Heart left ventricle (tissue), 16 donors: ENCODE measurements around the gene ZNF664. TPM values are rescaled to one million over a fixed set of nuclear protein-coding genes. Genes with fewer than 3 reads are reported as not detected.

Experiments
- ATAC-seq, 4 donors: fragments of 200-7000 bp; cut with Tn5 transposase; one replicate each; pipeline ENCODE4 v1.9.1; 2020 to 2022; ENCODE audit warnings: moderate library complexity in 4 of 4, mild to moderate bottlenecking in 3 of 4, moderate number of reproducible peaks in 1 of 4
- DNase-seq, 5 donors: peaks; one replicate each; pipeline ENCODE4 v3.0.0-alpha.2; 2020
- H3K27ac ChIP-seq, 12 donors: fragments of 200-600 bp; sonication (generic) in 4 of 12; one replicate each; pipeline versions ENCODE4 v1.5.0 to v1.8.0; 2016 to 2022; ENCODE audit warnings: mild to moderate bottlenecking in 2 of 12
- H3K27me3 ChIP-seq, 9 donors: fragments of 200-600 bp; sonication (generic) in 2 of 9; one replicate each; pipeline versions ENCODE4 v1.5.1 to v1.8.0; 2016 to 2022; ENCODE audit warnings: mild to moderate bottlenecking in 3 of 9
- H3K36me3 ChIP-seq, 9 donors: fragments of 200-600 bp; sonication (generic) in 2 of 9; one replicate each; pipeline versions ENCODE4 v1.5.0 to v1.8.0; 2018 to 2022; ENCODE audit warnings: mild to moderate bottlenecking in 2 of 9
- H3K4me1 ChIP-seq, 12 donors: fragments of 200-600 bp; sonication (generic) in 4 of 12; one replicate each; pipeline versions ENCODE4 v1.5.0 to v1.8.0; 2016 to 2022; ENCODE audit warnings: mild to moderate bottlenecking in 3 of 12
- H3K4me3 ChIP-seq, 12 donors: fragments of 200-600 bp; sonication (generic) in 4 of 12; one replicate each; pipeline versions ENCODE4 v1.5.0 to v1.8.0; 2017 to 2022; ENCODE audit warnings: mild to moderate bottlenecking in 9 of 12, moderate library complexity in 4 of 12
- H3K9me3 ChIP-seq, 12 donors: fragments of 200-600 bp; sonication (generic) in 4 of 12; one replicate each; pipeline versions ENCODE4 v1.5.0 to v1.8.0; 2016 to 2022; ENCODE audit warnings: mild to moderate bottlenecking in 1 of 12
- CTCF ChIP-seq, 12 donors: fragments of 200-600 bp; sonication (generic) in 4 of 12; IDR thresholded peaks; one replicate each; pipeline versions ENCODE4 v1.5.0 to v1.8.0; 2018 to 2022; ENCODE audit warnings: antibody characterized with exemption in 12 of 12, mild to moderate bottlenecking in 5 of 12
- POLR2A ChIP-seq, 2 donors: fragments of 450-650 bp; IDR thresholded peaks; one replicate each; pipeline ENCODE4 v1.6.1; 2017; ENCODE audit warnings: antibody characterized with exemption in 2 of 2, mild to moderate bottlenecking in 2 of 2, moderate library complexity in 2 of 2
- WGBS, 4 donors: extraction: QIAGEN DNeasy Blood & Tissue Kit in 2 of 4; methylation state at CpG; one replicate each; pipeline versions ENCODE4 v1.1.5 to v1.1.7; 2013 to 2018; 5-methylcytosine and 5-hydroxymethylcytosine counted together
- intact Hi-C, 10 donors: fragments of 100-400 bp; cut with DNase I; formaldehyde crosslinking; loops; one replicate each; pipeline versions ENCODE4 v1.11.1 to v1.14.2; 2022
- polyA plus RNA-seq, 2 donors: library from polyadenylated mRNA; stranded (reverse); fragments of 200-250 nt; gene quantifications; one replicate each; pipeline ENCODE4 v1.2.3, GENCODE V29; 2013
- total RNA-seq, 9 donors: library from RNA; depleted of rRNA in 2 of 9; stranded (reverse); fragments of >200 nt in 2 of 9; fragmentation: NEBNext Ultra II Directional in 3 of 9; extraction: Animal tissue kit (Norgen Biotek cat#: 25700) in 3 of 9; gene quantifications; one replicate each; pipeline versions ENCODE4 v1.1.0 to v1.2.4, GENCODE V29; 2016 to 2023
- donor health status: ischemic (EF 13 %, LVEDD 7.1; RV severe dilation, severe dysfunction).
- donor health status: healthy with polysubstance abuse.
- donor health status: DM: no; HTN: yes; CAD: no.
- donor health status: DM: no; HTN: no; CAD: no.
- donor health status: ischemic (EF 25% LVEDD 6.9; RV normal size, moderate dysfunction).
- donor health status: ischemic (EF 25% LVEDD 5.7; RV mildly dilated, moderate dysfunction).
- donor health status: healthy.
- donor health status: DM: yes; HTN: yes; CAD: no.
- donor health status: ischemic (EF 35%, LVEDD 5.7; RV mildly dilated, moderate dysfunction).
- donor health status: nonischemic (EF 11% LVEDD 7.7; RV severe dilation, severe dysfunction).
- donor health status: DM: yes; HTN: yes; CAD: no.
- donor health status: PGD.
- donor health status: ischemic (EF 29% LVEDD 5.4; RV normal size, mild dysfunction).
- donor health status: nonischemic (EF 23%, LVEDD 6.1; RV moderate dilation, normal function).

The ZNF664 gene
- total and polyA plus RNA-seq, 11 donors: 43.1 to 104 (median 73.3) TPM

- Histone ChIP-seq H3K4me1 (peaks cover 0 to 44% (median 24%) of the 10 kb centered on the region in 12 donors), H3K27ac (peak overlapping the region in 10 of 12 donors; percentile 15 to 79 (median 54)), H3K4me3 (no peak overlapping the region), H3K9me3 (no peaks in the 10 kb centered on the region), H3K36me3 (no peaks in the 10 kb centered on the region), H3K27me3 (no peaks in the 10 kb centered on the region)
- TF ChIP-seq POLR2A (IDR thresholded peaks at IDR 0.05) (no peak), CTCF (IDR thresholded peaks at IDR 0.05) (peak in 2 of 12 donors; percentile 10 to 16)
- peak; percentile 55 to 67 (median 64) for ATAC-seq
- WGBS, 4 donors: 64 to 78% (median 70%) methylated on average over 17 to 18 of the region's 18 CpGs
- intact Hi-C loops: loop anchor here in 4 of 10 donors (5.0 to 10.0 kb wide), 3 partner anchors 36 to 123 kb away; no protein-coding TSS in a partner anchor
- peak; percentile 34 to 86 (median 76) for DNase-seq
Measured at GRCh38 chr12:124027753-124028554, 54.9 kb downstream of the ZNF664 start.

GRCh38 chr12:124028555-124028925 lies 55.5 kb downstream of the ZNF664 start:
- H3K9me3 ChIP-seq: no peaks in the 10 kb centered on the region
- peak overlapping the region in 3 of 12 donors; percentile 24 to 79 (median 47) for H3K27ac ChIP-seq
- 58 to 73% (median 62%) methylated on average over 2 to 5 of the region's 5 CpGs for WGBS, 4 donors
- H3K36me3 ChIP-seq: no peaks in the 10 kb centered on the region
- DNase-seq (no peak), ATAC-seq (no peak)
- intact Hi-C loops: loop anchor here in 4 of 10 donors (5.0 to 10.0 kb wide), 3 partner anchors 36 to 124 kb away; no protein-coding TSS in a partner anchor
- peaks cover 0 to 44% (median 24%) of the 10 kb centered on the region in 12 donors for H3K4me1 ChIP-seq
- no peaks in the 10 kb centered on the region for H3K27me3 ChIP-seq
- TF ChIP-seq POLR2A (IDR thresholded peaks at IDR 0.05): no peak
- no peak for TF ChIP-seq CTCF (IDR thresholded peaks at IDR 0.05)
- H3K4me3 ChIP-seq: no peak overlapping the region

- peak overlapping the region in 4 of 12 donors; percentile 7 to 31 (median 20) for H3K27ac ChIP-seq
- no peaks in the 10 kb centered on the region for H3K9me3 ChIP-seq
- no peak overlapping the region for H3K4me3 ChIP-seq
- 57 to 78% (median 67%) methylated on average over 12 of the region's 12 CpGs for WGBS, 4 donors
- H3K36me3 ChIP-seq: no peaks in the 10 kb centered on the region
- ATAC-seq (no peak), DNase-seq (no peak)
- intact Hi-C loops: loop anchor here in 7 of 10 donors (5.0 to 10.0 kb wide), 7 partner anchors 123 to 877 kb away; partner anchors contain the start of gene NCOR2 (in 2 of the 7)
- no peak for TF ChIP-seq CTCF (IDR thresholded peaks at IDR 0.05)
- TF ChIP-seq POLR2A (IDR thresholded peaks at IDR 0.05): no peak
- no peaks in the 10 kb centered on the region for H3K27me3 ChIP-seq
- peaks cover 0 to 40% (median 23%) of the 10 kb centered on the region in 12 donors for H3K4me1 ChIP-seq
Measured at GRCh38 chr12:124030008-124030407, 57.0 kb downstream of the ZNF664 start.

DNA sequence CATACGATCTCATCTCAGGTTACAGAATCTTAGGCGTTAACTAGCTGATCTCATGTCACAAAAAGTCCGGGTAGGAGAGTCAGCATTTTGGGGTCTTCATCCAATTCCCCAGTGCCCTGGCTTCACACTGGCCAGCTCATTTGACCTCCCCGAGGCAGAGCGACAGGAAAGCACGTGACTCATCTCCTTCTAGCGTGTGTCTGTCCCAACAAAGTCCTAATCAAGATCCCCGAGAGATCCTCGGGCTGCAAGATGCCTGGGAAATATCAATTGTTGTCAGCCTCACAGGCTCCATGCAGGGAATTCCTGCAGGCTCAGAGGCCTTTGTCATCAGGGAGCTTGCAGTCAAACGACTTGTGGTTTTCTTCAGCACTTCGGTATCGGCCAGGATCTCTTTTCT lies 57.5 kb downstream of the ZNF664 start:
- WGBS, 4 donors: 21 to 30% (median 22%) methylated on average over 12 of the region's 12 CpGs
- Histone ChIP-seq H3K4me3 (no peak overlapping the region), H3K4me1 (peaks cover 0 to 40% (median 22%) of the 10 kb centered on the region in 12 donors), H3K27me3 (no peaks in the 10 kb centered on the region), H3K27ac (peak overlapping the region in 4 of 12 donors; percentile 7 to 31 (median 20)), H3K36me3 (no peaks in the 10 kb centered on the region), H3K9me3 (no peaks in the 10 kb centered on the region)
- DNase-seq: peak in 1 of 5 donors; percentile 40
- intact Hi-C loops: loop anchor here in 7 of 10 donors (5.0 to 10.0 kb wide), 7 partner anchors 123 to 877 kb away; partner anchors contain the start of gene NCOR2 (in 2 of the 7)
- no peak for TF ChIP-seq POLR2A (IDR thresholded peaks at IDR 0.05)
- TF ChIP-seq CTCF (IDR thresholded peaks at IDR 0.05): no peak
- ATAC-seq: peak in 1 of 4 donors; percentile 24
